HG03565 (cell line): ENCODE results near the gene DEPDC5.
"Not testable (repeated sequence)": the region's sequence is repeated elsewhere in the genome, so short reads cannot be mapped to it uniquely, and the experiment has no call there.

Experiments used
- ATAC-seq: cut with Tn5 transposase; IDR thresholded peaks from one replicate; pipeline ENCODE4 v1.9.1; 2021; ENCODE audit warnings: mild to moderate bottlenecking, moderate library complexity; ENCODE audit not compliant: unreplicated experiment

The DEPDC5 gene

DNA sequence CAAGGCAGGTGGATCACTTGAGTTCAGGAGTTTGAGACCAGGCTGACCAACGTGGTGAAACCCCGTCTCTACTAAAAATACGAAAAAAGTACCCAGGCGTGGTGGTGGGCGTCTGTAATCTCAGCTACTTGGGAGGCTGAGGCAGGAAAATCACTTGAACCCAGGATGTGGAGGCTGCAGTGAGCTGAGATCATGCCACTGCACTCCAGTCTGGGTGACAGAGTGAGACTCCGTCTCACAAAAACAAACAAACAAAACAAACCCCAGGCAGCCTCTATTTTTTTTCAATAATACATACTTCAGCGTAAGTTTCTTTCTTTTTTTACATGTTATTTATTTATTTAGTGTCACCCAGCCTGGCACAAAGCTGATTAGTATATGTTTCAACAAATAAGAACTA is 60.1 kb downstream of the DEPDC5 start:
- ATAC-seq, result not testable (repeated sequence)

DNA sequence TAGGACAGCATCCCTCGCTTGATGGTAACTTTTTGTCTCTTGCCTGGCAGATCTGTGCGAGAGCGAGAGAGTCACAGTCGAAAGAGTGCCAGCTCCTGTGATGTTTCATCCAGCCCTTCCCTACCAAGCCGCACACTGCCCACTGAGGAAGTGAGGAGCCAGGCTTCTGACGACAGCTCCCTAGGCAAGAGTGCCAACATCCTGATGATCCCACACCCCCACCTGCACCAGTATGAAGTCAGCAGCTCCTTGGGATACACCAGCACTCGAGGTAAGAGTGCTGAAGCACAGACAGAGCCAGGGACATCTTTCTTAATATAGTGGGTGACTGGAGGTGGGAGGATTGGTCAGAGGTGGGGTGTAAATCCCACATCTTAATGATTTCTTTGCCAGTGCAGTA is 61.1 kb downstream of the DEPDC5 start:
- ATAC-seq, result no peak

DNA sequence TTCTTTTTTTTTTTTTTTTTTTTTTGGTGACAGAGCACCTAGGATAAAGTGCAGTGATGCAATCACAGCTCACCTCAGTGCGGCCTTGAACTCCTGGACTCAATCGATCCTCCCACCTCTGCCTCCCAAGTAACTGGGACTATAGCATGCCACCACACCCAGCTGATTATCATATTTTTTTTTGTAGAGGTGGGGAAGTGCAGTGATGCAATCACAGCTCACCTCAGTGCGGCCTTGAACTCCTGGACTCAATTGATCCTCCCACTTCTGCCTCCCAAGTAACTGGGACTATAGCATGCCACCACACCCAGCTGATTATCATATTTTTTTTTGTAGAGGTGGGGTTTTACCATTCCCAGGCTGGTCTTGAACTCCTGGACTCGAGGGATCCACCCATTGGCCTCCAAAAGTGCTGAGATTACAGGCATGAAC is 61.6 kb downstream of the DEPDC5 start:
- ATAC-seq, result not testable (repeated sequence)

DNA sequence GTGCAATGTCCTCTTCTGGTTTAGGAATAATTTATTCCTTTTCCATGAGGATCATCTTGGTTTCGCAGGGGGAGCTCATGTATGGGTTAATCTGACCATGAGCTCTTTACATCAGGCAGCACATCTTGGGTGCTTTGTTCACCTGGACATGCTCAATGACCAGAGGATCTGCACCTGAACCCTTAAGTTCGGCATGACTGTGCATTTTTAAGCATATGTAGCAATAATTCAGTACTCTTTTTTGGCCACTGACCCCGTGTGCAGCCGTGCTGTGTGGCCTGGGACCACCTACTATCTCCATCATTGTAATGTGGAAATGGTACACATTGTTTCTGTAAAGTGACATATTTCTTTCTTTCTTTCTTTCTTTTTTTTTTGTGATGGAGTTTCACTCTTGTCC is 62.9 kb downstream of the DEPDC5 start:
- no peak for ATAC-seq

DNA sequence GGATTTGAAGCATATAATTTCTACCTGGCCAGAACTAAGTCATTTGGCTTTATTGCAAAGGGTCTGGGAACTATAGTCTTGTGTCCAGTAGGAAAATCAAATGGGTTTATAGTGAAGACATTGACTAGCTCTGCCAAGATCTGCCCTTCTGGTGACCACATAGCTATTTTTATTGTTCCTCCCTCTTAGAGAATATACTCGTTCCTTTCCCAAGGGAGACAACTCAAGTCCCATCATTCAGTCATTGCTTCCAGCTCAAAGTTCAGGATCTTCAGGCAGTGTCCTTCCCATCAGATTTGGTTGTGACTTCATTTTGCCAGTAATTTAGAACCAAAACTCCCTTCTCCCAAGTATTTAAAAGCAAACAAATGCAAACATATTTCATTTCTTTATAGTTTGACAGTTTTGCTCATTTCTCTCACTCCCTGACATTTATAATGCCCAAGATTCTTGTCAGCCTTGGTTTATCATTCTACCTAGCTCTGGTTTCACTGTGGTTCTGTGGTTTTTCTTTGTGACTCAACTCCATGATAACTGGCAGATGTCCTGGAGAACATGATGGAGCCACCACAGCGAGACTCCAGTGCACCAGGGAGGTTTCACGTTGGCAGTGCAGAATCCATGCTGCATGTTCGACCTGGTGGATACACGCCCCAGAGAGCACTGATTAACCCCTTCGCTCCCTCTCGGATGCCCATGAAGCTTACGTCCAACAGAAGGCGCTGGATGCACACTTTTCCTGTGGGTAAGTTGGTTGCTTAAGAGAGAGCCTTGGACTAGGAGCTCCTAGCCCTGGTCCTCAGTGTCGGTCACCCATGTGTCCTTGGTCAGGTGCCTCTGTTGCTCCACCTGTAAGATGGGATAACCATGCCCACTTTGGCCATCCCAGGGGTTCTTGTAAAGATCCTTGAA is 64.9 kb downstream of the DEPDC5 start:
- no peak for ATAC-seq

DNA sequence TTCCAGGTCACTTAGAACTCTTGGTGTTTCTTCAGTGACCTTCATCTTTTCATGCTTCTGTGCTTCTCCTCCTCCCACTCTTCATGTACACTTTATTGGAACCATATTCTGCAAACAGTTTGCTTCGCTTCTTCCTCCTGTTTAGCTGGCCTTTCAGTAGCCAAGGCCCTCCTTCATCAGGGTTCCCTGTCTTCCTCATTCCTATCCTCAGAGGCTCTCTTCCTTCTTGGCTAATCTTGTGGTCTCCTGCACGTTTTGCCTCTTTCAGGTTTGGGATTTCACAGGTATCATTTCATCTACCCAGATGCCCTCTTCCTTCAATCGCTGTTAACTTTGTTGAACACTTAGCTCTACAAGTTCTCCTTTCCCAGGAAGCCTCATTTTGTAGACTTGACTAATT is 66.8 kb downstream of the DEPDC5 start:
- no peak for ATAC-seq

DNA sequence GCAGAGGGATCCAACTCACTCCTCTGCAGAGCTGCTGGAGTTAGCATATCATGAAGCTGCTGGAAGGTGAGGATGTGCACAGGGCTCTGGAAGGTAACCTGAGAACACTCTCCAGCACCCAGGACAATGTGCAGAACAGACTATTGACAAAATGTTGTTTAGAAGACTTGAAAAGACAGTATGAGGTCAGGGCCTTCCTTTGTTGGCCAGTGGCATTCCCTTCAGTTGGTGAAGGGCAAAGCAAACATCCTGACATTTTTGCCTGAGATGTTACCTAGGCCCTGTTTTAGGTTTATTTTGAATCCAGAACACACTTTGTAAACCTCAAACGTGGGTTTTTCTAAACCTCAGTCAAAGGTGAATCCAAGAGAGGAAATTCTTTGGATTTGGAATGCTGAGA is 67.8 kb downstream of the DEPDC5 start:
- no peak for ATAC-seq

DNA sequence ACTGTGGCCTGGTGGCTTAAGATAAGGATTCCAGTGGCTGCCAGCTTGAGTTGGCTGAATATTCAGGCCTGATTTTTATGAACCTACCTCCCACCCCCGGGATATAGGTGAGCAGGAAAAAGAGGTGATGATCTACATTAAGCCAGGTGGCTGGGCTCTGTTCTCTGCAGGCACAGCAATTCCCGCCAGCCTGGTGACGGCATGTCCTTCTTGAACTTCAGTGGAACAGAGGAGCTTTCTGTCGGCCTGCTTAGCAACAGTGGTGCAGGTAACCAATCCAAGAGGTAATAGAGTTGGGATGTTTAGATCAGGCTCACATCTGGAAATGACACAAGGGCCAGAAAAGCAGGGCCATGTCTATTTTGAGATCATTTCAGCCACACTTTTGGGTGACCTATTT is 68.7 kb downstream of the DEPDC5 start:
- no peak for ATAC-seq

DNA sequence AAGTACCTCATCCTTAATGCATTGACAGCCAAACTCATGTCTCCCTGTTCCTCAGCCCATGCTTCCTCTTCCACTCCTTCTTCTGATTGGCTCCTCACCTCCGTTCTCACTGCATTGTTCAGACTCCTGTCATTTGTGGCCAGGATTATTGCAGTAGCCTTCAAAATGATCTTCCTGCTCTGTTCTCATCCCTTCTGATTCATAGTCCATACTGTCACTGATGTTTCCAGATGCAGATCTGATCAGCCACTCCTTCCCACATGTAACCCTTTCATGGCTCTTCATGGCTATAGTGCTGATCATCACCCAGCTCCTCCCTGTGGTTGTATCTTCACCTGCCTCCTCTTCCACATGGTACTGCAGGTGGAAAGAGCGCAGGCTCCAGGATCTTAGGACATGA is 71.7 kb downstream of the DEPDC5 start:
- ATAC-seq, result no peak

DNA sequence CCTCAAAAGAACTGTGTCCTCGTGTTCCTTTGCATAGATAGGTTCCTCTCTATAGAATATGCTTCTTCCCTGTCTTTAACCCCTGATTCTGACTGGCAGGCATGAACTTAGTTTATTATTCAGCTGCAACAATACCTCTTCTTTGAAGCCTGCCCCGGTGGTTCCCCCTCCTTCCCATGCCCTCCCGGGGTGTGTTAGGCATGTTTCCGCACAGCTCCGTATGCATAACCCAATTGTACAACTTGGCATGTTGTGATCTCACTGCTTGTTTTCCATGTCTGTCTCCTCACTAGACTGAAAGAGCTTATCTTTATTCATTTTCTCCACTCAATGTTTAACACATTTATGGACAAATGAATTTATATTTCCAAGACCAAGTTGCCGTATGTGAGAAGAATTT is 72.6 kb downstream of the DEPDC5 start:
- no peak for ATAC-seq

DNA sequence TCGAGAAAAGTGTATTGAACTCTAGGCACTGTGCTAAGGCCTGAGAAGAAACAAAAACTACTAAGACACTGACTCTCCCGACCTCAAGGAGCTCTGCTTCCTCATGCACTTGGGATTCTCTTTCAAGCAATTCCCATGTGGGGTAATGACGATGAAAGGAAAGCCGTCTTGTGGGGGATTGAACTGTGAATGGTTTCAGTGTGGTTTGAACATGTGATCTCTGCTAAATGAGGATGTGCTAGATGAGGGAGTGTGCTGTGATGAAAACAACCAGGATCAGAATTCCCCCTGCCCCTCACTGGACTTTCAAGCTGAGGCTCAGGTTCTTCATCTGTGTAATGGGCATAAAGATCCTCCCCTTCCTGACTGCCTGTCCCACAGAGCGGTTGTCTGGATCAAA is 74.9 kb downstream of the DEPDC5 start:
- ATAC-seq, result no peak

DNA sequence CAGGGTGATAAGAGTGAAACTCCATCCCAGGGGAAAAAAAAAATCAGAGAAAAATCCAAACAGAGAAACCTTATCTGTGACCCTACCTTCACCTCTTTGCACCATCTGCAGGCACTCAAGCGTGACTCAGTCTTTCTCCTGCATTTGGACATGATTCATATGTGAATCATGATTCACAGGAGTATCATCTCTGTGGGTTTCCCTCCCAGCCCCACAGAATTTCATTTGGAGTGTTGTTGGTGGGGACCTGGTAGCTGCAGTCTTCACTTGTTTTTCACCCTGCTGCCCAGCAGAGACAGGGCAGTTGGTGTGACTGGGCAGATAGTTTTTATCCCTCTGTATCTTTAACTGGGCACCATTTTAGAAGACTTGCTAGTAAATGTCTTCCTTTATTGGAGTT is 75.7 kb downstream of the DEPDC5 start:
- ATAC-seq, result no peak

DNA sequence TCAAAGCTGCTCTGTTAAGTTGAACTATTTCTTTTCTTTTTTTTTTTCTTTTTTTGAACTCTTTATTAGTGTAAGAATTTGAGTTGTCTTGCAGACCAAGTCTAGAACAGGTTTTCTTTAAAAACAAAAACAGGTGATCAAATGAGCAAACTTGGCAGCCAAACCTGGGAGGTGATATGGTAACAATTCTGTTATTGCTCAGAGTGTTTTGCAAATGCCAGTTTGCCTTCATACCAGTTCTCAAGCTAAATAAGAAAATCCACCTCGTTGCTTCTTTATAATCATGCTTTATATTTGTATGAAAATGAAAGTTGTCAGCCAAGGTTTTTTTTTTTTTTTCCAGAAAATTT is 76.9 kb downstream of the DEPDC5 start:
- ATAC-seq, result no peak

DNA sequence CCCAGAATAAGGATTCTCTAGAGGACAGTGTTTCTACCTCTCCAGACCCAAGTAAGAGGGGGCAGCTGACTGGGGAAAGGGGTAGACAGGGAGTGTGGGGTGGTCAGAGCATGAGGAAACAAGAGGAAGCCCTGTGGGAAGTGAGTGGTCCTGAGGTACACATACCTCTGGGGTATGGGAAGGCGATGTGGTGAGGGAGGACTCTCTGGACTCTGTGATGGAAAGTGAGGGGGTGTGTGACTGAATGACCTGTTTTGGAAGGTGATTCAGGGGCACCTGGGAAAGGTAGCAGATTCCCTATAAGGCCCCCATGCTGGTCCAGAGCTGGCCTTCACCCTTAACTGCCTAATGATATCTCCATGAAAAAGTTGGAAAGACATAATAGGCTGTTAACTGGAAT is 80.1 kb downstream of the DEPDC5 start:
- no peak for ATAC-seq

DNA sequence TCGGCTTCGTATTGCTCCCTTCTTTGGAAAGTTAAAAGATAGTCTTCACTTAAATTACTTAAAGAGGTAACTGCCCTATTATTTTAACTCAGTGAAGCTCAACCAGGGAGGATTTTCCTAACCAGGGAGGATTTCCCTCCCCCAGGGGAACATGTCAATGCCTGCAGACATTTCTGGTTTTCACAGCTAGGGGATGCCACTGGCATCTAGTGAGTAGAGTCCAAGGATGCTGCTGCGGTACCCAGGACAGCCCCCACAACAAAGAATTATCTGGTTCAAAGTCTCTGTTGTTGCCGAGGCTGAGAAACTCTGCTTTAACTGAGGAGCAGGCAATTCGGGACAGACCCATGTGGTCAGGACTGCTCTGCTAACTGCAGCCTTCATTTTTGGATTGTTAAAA is 82.2 kb downstream of the DEPDC5 start:
- ATAC-seq, result no peak

DNA sequence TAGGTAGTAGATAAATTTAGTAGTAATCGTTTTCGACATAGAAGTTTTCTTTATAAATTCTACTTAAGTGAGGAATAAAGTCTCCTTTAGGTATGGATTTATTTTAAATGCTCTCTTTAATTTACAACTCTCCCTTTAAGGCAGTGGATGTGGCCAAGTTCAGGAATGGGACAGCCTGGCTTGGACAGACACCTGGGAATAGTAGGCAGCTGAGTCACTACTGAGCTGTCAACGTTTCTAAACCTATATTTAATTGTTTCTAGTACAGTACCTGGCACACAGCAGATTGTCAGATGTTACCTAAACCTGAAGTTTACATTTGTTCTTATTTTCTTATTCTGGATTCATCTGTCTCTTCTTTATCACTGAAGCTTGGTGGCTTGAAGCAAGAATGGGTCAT is 85.1 kb downstream of the DEPDC5 start:
- ATAC-seq, result no peak

DNA sequence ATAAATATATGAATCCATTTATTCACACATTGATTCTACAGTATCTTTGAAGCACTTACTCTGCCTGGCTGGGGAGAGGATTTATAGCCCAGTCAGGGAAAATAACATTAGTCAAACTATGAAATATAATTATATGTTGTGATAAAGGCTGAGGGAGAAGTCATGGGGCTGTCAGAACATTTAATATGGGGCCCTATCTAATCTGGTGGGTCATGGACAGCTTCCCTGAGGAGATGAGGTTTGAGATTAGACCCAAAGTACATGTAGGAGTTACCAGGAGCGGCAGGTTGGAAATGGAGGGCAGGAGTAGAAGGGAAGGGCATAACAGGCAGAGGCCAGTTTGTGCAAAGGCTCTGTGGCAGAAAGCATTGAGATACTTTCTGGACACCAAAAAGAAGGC is 86.2 kb downstream of the DEPDC5 start:
- no peak for ATAC-seq

DNA sequence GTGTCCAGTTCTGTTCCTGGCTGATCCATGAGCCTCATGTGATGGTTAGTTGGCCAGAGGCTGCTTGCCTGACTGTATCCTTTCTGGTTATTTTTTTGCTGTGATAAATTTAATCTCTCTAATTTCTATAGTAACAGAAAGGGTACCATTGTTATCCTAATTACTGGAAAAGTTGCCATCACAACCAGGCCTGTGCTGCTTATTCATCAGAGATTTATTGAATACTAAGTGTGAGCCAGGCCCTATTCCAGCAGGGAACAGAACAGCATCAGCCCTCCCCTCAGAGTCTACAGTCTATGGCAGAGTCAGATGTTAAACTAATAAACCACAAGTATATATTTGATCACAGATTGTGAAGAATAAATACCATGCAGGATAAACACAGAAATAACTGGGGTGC is 86.8 kb downstream of the DEPDC5 start:
- no peak for ATAC-seq

DNA sequence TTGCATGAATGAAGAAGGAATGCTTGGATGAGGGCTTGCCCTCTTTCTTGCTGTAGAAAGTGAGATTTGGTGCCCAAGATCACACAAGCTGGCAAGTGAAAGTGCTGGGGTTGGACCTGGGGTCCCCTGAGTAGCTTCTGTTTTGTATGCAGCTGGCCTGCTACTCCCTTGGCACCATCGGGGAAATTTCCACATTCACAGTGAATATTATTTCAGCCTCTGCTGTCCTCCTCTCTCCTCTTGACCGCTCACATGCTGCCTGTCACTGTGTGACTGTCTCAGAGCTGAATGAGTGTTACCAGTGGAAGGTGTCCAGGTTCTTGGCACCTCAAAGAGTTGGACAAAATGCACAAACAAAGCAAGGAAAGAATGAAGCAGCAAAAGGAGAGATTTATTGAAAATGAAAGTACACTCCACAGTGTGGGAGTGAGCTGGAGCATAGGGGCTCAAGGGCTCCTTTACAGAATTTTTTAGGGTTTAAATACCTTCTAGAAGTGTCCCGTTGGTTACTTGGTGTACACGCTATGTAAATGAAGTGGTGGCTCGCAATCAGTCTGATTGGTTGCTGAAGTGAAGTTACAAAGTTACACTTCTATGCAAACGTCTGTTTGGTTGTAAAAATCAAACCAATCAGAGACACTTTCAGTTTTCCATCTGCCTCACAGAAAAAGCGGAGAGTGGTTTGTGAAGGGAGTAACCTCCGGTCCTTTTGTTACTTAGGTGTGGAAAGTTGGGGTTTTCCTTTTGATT is 87.4 kb downstream of the DEPDC5 start:
- ATAC-seq, result no peak

DNA sequence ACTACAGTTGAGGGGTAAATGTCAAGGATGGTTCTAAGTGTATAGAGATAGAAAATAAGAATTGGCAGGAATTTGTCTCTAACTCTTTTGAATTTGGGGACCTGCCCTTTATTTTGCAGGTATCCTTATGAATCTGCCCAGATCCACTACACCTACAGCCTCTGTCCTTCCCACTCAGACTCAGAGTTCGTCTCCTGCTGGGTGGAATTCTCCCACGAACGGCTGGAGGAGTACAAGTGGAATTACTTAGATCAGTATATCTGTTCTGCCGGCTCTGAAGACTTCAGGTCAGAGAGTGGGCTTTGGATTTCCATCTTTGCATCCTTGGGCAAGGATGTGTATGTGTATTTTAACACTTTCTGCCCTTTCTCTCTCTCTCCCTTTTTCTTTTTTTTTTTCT is 89.7 kb downstream of the DEPDC5 start:
- no peak for ATAC-seq

DNA sequence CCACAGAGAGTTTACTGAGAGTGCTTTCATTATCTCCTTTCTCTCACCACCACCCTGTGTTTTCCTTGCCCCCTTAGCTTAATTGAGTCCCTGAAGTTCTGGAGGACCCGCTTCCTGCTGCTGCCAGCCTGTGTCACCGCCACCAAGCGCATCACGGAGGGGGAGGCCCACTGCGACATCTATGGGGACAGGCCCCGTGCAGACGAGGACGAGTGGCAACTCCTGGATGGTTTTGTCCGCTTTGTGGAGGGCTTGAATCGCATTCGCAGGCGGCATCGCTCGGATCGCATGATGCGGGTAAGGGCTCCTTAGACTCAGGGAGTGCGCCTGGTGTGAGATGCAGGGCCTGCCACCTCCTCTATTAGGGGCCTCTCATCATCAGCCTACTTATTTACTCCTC is 91.1 kb downstream of the DEPDC5 start:
- ATAC-seq, result no peak
